ENCODE results near the gene EP400. TPM values are rescaled to one million over a fixed set of nuclear protein-coding genes. Genes with fewer than 3 reads are reported as not detected.

The EP400 gene
- total and polyA plus RNA-seq, 2 of the 4 experiments (the other 2 are of a cell fraction): 4.3 to 11.4 TPM

- Histone ChIP-seq H3K56ac (ENCODE audit: extremely low read depth, insufficient read depth, low read length) (no peak overlapping the region), H4K91ac (ENCODE audit: insufficient read depth, low read depth, low read length) (no peak overlapping the region), H4K5ac (ENCODE audit: low read depth, low read length) (no peak overlapping the region), H3K23ac (ENCODE audit: low read depth, low read length) (no peak overlapping the region), H4K8ac (ENCODE audit: low read depth in 2 of 2, low read length in 2 of 2) (no peak overlapping the region), H3K4me3 (ENCODE audit: insufficient read depth, low read depth, low read length) (no peak overlapping the region), H3K4me2 (ENCODE audit: low read depth, low read length) (no peak overlapping the region), H2BK20ac (ENCODE audit: low read depth, low read length) (no peak overlapping the region), H3K9ac (ENCODE audit: low read depth, low read length) (no peak overlapping the region), H3K14ac (replicated peaks; ENCODE audit: low read depth, low read length) (no peak overlapping the region), H2AK5ac (ENCODE audit: low read depth, low read length) (no peak overlapping the region), H3K4ac (ENCODE audit: low read depth, low read length) (no peak overlapping the region), H2BK5ac (ENCODE audit: low read depth, low read length, poor library complexity, severe bottlenecking) (no peak overlapping the region), H3K4me1 (ENCODE audit: control insufficient read depth, insufficient read depth, low read length) (peaks cover 2% of the 10 kb centered on the region; the same call in 1 of the 2 replicates), H4K20me1 (ENCODE audit: insufficient read depth, low read length) (no peaks in the 10 kb centered on the region; the same call in 1 of the 2 replicates), H3K27me3 (ENCODE audit: control insufficient read depth, insufficient read depth, low read length) (no peaks in the 10 kb centered on the region), H2BK15ac (ENCODE audit: low read depth, low read length) (no peak overlapping the region), H3K36me3 (ENCODE audit: control insufficient read depth, insufficient read depth, low read length) (peaks cover 27% of the 10 kb centered on the region), H3K9me3 (ENCODE audit: control insufficient read depth, insufficient read depth, low read length) (no peaks in the 10 kb centered on the region), H2AFZ (replicated peaks; ENCODE audit: low read length, poor library complexity) (no peak overlapping the region), H3K18ac (ENCODE audit: low read depth, low read length) (no peak overlapping the region), H3K79me1 (ENCODE audit: low read depth in 1 of 2, low read length in 2 of 2) (peaks cover 4 to 5% of the 10 kb centered on the region in 2 experiments; a peak in 3 of 4 replicates), H3K9me1 (ENCODE audit: insufficient read depth, low read length) (no peaks in the 10 kb centered on the region), H3K27ac (ENCODE audit: insufficient read depth, low read length) (no peak overlapping the region), H2BK120ac (ENCODE audit: low read depth, low read length) (no peak overlapping the region), H2AK9ac (replicated peaks; ENCODE audit: low read depth, low read length, poor library complexity) (no peak overlapping the region)
- peak; percentile 24 for DNase-seq
- ChIA-PET CTCF (no interaction called here), POLR2A (ENCODE audit: unreplicated experiment) (no interaction called here)
- dilution Hi-C loops (cut with HindIII; ENCODE audit: low sequenced_read_pairs, unreplicated experiment) (no loop called here), intact Hi-C loops (cut with micrococcal nuclease) (no loop called here), in situ Hi-C loops (cut with MboI; ENCODE audit: low sequenced_read_pairs) (no loop called here)
- TF ChIP-seq MAZ (IDR thresholded peaks at IDR 0.05; ENCODE audit: borderline replicate concordance, low read depth, low read length) (no peak), RFX5 (IDR thresholded peaks at IDR 0.05; ENCODE audit: low read depth, low read length) (no peak), MXI1 (IDR thresholded peaks at IDR 0.05; ENCODE audit: borderline replicate concordance, low read depth, low read length) (no peak), CTCF (conservative IDR thresholded peaks at IDR 0.05; ENCODE audit: low read depth, low read length) (no peak), BHLHE40 (IDR thresholded peaks at IDR 0.05; ENCODE audit: low read depth, low read length) (no peak), NFE2L2 (IDR thresholded peaks at IDR 0.05; ENCODE audit: low read depth, low read length) (no peak)
- BruUV-seq (replicated peaks): no TSS peak
- WGBS, 2 experiments (ENCODE audit: extremely low coverage in 2 of 2, insufficient read length in 1 of 2): 95% methylated on average over 4 of the region's 8 CpGs; no CpG with 5 or more reads in 1 of the 2 experiments
- no peak for ATAC-seq (ENCODE audit: low read depth)
Measured at GRCh38 chr12:132109741-132110140, 160.0 kb downstream of the EP400 start.
